ENCODE measurements around the gene OPCML.

GRCh38 chr11:132746305-132746704 lies 786.0 kb downstream of the OPCML start:
- no peak for TF ChIP-seq CTCF (IDR thresholded peaks at IDR 0.05; ENCODE audit: insufficient read depth, low read length, poor library complexity, severe bottlenecking)
- TF ChIP-seq EZH2phosphoT487 (conservative IDR thresholded peaks at IDR 0.05; ENCODE audit: low read length), result no peak
